A673 (cell line): ENCODE results near the gene CDKN2B-AS1. TPM values are rescaled to one million over a fixed set of nuclear protein-coding genes. Genes with fewer than 3 reads are reported as not detected.

Source experiments
- BruUV-seq: library from RNA; stranded (reverse); fragments of 400-500 nt; replicated peaks from 2 replicates; lab custom pipeline; 2021; lab: Mats Ljungman, UMichigan
- CTCF ChIA-PET: fragments of 300-600 bp; sonication (Branson Sonifier 250); formaldehyde crosslinking; loops from one replicate; lab custom pipeline; 2022; ENCODE audit warnings: antibody characterized with exemption; lab: Charles Lee
- POLR2A ChIA-PET: fragments of 300-600 bp; sonication (Branson Sonifier 250); formaldehyde crosslinking; loops from one replicate; lab custom pipeline; 2022; ENCODE audit warnings: antibody characterized with exemption; ENCODE audit not compliant: low non-redundant PET; lab: Charles Lee
- DNase-seq: peaks from one replicate; pipeline ENCODE4 v3.0.0-alpha.2; 2015; ENCODE audit warnings: low spot score
- H3K27ac ChIP-seq: fragments of 200-600 bp; sonication (generic); 2 replicates; pipeline ENCODE4 v1.5.1; 2016; ENCODE audit warnings: mixed run types, low read depth, mild to moderate bottlenecking, mixed read lengths, antibody characterized with exemption, low read length; ENCODE audit not compliant: poor library complexity, severe bottlenecking
- H3K27me3 ChIP-seq: fragments of 200-600 bp; sonication (generic); replicated peaks from 2 replicates; pipeline ENCODE4 v1.6.1; 2017; ENCODE audit warnings: mixed run types, low read depth, mild to moderate bottlenecking, mixed read lengths, antibody characterized with exemption, low read length; ENCODE audit not compliant: insufficient read depth, poor library complexity
- H3K36me3 ChIP-seq: fragments of 200-600 bp; sonication (generic); 2 replicates; pipeline ENCODE4 v1.6.1; 2016; ENCODE audit warnings: mixed run types, mild to moderate bottlenecking, mixed read lengths, antibody characterized with exemption, low read length; ENCODE audit not compliant: insufficient read depth, poor library complexity, severe bottlenecking
- H3K4me1 ChIP-seq: fragments of 200-600 bp; sonication (generic); 2 replicates; pipeline ENCODE4 v1.6.1; 2017; ENCODE audit warnings: mixed run types, mild to moderate bottlenecking, mixed read lengths, antibody characterized with exemption, low read length; ENCODE audit not compliant: insufficient read depth, poor library complexity, severe bottlenecking
- H3K4me3 ChIP-seq: fragments of 200-600 bp; sonication (generic); 2 replicates; pipeline ENCODE4 v1.5.1; 2016; ENCODE audit warnings: low read depth, mixed run types, mild to moderate bottlenecking, mixed read lengths, low read length; ENCODE audit not compliant: poor library complexity, severe bottlenecking
- H3K9me3 ChIP-seq: fragments of 200-600 bp; sonication (generic); 2 replicates; pipeline ENCODE4 v1.6.1; 2016; ENCODE audit warnings: mixed run types, low read depth, mild to moderate bottlenecking, mixed read lengths, antibody characterized with exemption, low read length; ENCODE audit not compliant: poor library complexity, severe bottlenecking
- CTCF ChIP-seq: fragments of 300-800, 200-600 bp; sonication (generic); conservative IDR thresholded peaks from 2 replicates; pipeline ENCODE4 v1.5.1; 2017; ENCODE audit warnings: low read depth, mild to moderate bottlenecking, antibody characterized with exemption, low read length, moderate library complexity, mixed read lengths
- EZH2 ChIP-seq: fragments of 200-600 bp; sonication (generic); IDR thresholded peaks from 2 replicates; pipeline ENCODE4 v1.6.1; 2017; ENCODE audit warnings: borderline replicate concordance, low read depth, mild to moderate bottlenecking, mixed read lengths, antibody characterized with exemption, low read length; ENCODE audit not compliant: poor library complexity, severe bottlenecking
- intact Hi-C: fragments of 100-400 bp; cut with micrococcal nuclease; formaldehyde crosslinking; loops from one replicate; pipeline ENCODE4 v1.10.0; 2022; ENCODE audit not compliant: unreplicated experiment
- total RNA-seq: library from RNA; stranded (reverse); gene quantifications from 2 replicates; pipeline ENCODE4 v1.2.3, GENCODE V29; 2021

Gene CDKN2B-AS1
- total RNA-seq, 1 experiment from 2014 or later = not detected

GRCh38 chr9:22054076-22054475 lies 59.5 kb downstream of the CDKN2B-AS1 start:
- no peak for DNase-seq
- no peak overlapping the region for H3K27ac ChIP-seq
- BruUV-seq = no TSS peak
- no peaks in the 10 kb centered on the region for H3K36me3 ChIP-seq
- no peaks in the 10 kb centered on the region for H3K4me1 ChIP-seq
- TF ChIP-seq CTCF (no peak), EZH2 (no peak)
- ChIA-PET POLR2A (no interaction called here), CTCF (no interaction called here)
- no peaks in the 10 kb centered on the region for H3K27me3 ChIP-seq
- intact Hi-C loops = no loop called here
- H3K9me3 ChIP-seq = no peaks in the 10 kb centered on the region
- H3K4me3 ChIP-seq = no peak overlapping the region

DNA sequence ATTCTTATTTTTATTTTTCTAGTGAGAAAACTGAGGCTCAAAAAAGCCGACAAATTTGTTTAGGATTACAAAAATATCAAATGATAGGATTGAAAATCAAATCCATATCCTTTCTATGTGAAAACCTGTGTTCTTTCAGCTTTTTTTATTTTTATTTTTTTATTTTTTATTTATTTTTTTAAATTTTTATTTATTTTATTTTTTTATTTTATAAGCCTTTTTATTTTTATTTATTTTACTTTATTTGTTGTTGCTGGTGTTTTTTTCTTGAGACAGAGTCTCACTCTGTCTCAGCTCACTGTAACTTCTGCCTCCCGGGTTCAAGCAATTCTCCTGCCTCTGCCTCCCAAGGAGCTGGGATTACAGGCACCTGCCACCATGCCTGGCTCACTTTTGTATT lies 59.9 kb downstream of the CDKN2B-AS1 start:
- ChIA-PET CTCF (no interaction called here), POLR2A (no interaction called here)
- H3K36me3 ChIP-seq = no peaks in the 10 kb centered on the region
- no peaks in the 10 kb centered on the region for H3K27me3 ChIP-seq
- no peak overlapping the region for H3K4me3 ChIP-seq
- no peak for DNase-seq
- no peak overlapping the region for H3K27ac ChIP-seq
- no peaks in the 10 kb centered on the region for H3K9me3 ChIP-seq
- no TSS peak for BruUV-seq
- TF ChIP-seq EZH2 (no peak), CTCF (no peak)
- H3K4me1 ChIP-seq = no peaks in the 10 kb centered on the region
- intact Hi-C loops = no loop called here

GRCh38 chr9:22055090-22055489 lies 60.5 kb downstream of the CDKN2B-AS1 start:
- no peak for TF ChIP-seq EZH2
- no peak for TF ChIP-seq CTCF
- no TSS peak for BruUV-seq
- no peak for DNase-seq
- Histone ChIP-seq H3K27ac (no peak overlapping the region), H3K4me3 (no peak overlapping the region), H3K27me3 (no peaks in the 10 kb centered on the region), H3K4me1 (no peaks in the 10 kb centered on the region), H3K9me3 (no peaks in the 10 kb centered on the region), H3K36me3 (no peaks in the 10 kb centered on the region)
- POLR2A ChIA-PET = no interaction called here
- CTCF ChIA-PET = no interaction called here
- intact Hi-C loops = no loop called here
